Fibroblast of skin of abdomen (primary cell): ENCODE measurements around the gene NUDT22.

Experiments
- DNase-seq: peaks from one replicate; pipeline ENCODE4 v3.0.0-alpha.2; 2013

NUDT22 gene

DNA sequence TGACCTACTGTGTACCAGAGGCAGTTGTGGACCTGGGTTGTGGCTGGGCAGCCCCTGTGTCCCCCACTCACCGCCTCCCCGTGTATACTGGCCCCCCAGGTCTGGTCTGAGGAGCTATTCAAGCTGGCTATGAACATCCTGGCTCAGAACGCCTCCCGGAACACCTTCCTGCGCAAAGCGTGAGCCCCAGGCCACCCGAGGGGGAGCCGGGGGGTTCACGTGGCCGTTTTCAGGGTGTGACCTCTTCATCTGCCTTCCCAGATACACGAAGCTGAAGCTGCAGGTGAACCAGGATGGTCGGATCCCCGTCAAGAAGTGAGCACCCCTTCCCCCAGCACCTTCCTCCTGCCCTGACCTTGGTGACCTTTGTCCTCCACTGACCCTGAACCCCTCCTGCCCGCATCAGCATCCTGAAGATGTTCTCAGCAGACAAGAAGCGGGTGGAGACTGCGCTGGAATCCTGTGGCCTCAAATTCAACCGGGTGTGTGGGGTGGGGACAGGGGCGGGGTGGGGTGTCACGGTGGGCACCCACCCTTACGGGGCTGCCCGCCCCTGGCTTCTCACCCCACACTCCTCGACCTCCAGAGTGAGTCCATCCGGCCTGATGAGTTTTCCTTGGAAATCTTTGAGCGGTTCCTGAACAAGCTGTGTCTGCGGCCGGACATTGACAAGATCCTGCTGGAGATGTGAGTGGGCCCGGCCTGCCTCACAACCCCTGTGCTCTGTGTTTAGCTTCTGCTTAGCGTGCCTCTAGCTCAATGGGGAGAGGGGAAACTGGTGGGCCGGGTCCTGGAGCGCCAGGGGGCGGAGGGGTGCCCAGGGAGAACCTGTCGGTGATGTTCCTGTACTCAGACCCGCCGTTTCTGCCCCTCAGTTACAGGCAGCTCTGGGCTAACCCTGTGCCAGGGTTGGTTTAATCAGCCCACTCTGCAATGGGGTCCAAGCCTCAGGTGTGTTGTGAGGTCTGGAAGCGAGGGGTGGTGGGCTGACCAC, 29.4 kb downstream of the NUDT22 start:
- no peak for DNase-seq

DNA sequence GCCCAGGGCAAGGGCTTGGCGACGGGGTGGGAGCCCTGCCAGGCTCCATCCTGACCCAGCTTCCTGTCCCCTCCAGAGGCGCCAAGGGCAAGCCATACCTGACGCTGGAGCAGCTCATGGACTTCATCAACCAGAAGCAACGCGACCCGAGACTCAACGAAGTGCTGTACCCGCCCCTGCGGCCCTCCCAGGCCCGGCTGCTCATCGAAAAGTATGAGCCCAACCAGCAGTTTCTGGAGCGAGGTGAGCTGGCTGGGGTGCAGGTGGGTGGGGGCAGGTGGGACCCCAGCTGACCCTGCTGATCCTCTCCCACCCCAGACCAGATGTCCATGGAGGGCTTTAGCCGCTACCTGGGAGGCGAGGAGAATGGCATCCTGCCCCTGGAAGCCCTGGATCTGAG, 30.2 kb downstream of the NUDT22 start:
- no peak for DNase-seq

DNA sequence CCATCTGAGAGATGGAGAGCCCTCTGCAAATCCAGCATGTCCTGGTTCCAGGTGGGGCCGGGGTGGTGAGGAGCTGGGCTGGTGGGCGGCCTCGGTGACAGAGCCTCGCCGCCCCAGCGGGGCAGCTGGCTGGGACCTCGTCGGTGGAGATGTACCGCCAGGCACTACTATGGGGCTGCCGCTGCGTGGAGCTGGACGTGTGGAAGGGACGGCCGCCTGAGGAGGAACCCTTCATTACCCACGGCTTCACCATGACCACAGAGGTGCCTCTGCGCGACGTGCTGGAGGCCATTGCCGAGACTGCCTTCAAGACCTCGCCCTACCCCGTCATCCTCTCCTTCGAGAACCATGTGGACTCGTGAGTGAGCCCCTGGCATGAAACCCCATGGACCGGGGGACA, 32.3 kb downstream of the NUDT22 start:
- no peak for DNase-seq

DNA sequence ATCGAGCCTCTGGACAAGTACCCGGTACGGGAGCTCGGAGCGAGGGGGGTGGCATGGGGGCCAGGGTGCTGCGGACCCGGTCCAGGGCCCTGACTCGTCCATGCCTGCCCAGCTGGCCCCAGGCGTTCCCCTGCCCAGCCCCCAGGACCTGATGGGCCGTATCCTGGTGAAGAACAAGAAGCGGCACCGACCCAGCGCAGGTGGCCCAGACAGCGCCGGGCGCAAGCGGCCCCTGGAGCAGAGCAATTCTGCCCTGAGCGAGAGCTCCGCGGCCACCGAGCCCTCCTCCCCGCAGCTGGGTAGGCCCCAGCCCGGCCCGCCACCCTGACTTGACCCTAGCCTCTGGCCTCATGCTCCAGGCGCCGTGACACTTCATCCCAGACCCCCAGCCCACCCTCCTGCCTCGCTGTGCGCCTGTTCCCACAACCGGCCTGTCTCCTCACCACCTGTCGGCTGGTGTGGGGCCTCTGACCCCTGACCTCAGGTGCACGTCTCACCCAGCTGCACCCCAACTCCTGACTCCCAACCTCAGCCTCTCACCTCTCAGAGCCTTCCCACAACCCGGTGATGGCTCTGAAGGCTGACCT, 33.0 kb downstream of the NUDT22 start:
- DNase-seq: no peak

DNA sequence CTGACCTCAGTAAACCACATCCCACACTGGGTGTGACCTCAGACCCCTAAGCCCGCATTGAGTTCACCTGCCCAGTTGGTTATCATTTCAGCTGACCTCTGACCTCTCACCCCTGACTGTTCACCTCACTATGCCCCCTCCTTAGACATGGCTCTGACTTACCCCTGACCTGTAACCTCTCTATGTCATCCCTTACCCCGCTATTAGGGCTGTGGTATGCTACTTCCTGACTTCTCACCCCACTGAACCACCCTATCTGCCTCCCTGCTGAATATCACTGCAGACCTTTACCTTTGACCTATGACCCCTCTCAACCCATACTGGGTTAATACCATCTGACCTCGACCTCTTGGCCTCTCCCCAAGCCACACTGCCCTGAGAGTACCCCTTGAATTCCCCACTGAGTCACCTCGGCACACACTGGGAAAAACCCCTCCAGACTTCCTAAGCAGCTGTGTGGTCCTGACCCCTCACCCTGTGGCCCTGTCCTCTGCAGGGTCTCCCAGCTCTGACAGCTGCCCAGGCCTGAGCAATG, 33.5 kb downstream of the NUDT22 start:
- DNase-seq: no peak

DNA sequence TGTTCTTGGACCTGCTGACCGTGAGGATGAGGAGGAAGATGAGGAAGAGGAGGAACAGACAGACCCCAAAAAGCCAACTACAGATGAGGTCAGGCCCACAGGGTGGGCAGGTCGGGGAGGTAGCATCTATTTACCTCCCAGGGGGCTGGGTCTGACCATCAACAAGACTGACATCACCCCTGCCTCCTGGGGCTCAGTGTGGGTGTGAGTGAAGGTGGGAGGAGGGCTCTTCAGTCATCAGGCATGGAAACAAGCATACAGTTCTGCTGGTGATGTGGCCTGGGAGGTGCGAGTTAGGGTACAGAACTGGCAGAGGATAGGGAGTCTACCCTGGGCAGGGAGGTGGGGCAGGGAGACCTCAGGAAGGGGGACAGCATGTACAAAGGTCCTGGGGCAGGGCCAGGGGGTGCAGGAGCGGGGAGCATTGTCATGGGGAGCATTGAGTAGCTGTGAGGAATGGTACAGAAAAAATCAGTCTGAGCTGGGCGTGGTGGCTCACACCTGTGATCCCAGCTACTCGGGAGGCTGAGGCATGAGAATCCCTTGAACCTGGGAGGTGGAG, 34.2 kb downstream of the NUDT22 start:
- DNase-seq: no peak

DNA sequence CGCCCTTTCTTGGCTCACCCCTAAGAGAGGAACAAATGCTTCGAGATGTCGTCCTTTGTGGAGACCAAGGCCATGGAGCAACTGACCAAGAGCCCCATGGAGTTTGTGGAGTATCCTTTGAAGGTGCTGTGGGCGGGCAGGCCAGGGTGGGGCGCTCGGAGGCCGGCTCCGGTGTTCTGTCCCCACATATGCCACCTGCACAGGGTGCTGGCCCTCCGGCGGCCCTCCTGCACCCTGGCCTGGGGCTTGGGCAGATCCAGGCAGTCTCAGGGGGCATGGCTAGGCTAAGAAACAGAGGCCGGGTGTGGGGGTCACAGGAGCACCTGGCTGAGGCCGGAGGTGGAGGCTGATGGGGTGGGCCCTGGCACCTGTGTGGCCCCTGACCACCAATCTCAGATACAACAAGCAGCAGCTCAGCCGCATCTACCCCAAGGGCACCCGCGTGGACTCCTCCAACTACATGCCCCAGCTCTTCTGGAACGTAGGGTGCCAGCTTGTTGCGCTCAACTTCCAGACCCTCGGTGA, 35.5 kb downstream of the NUDT22 start:
- DNase-seq: no peak

DNA sequence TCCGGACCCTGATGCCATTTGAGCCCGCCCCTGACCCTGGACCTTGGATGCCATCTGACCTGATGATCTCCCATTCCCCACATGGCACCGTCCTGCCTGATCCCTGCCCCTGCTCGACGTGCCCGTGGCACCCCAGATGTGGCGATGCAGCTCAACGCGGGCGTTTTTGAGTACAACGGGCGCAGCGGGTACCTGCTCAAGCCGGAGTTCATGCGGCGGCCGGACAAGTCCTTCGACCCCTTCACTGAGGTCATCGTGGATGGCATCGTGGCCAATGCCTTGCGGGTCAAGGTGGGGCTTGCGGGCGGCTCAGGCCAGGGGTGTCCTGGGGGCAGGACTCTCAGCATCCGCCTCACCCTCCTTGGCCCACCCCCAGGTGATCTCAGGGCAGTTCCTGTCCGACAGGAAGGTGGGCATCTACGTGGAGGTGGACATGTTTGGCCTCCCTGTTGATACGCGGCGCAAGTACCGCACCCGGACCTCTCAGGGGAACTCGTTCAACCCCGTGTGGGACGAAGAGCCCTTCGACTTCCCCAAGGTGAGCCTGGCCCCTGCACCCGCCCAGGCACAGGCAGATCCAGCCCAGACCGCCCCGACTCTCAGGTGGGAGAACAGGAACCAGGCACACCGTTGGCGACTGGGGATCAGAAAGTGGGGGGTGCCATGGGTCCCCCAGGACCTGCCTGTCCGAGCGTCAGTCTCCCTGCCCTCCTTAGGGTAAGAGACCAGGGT, 36.4 kb downstream of the NUDT22 start:
- no peak for DNase-seq

DNA sequence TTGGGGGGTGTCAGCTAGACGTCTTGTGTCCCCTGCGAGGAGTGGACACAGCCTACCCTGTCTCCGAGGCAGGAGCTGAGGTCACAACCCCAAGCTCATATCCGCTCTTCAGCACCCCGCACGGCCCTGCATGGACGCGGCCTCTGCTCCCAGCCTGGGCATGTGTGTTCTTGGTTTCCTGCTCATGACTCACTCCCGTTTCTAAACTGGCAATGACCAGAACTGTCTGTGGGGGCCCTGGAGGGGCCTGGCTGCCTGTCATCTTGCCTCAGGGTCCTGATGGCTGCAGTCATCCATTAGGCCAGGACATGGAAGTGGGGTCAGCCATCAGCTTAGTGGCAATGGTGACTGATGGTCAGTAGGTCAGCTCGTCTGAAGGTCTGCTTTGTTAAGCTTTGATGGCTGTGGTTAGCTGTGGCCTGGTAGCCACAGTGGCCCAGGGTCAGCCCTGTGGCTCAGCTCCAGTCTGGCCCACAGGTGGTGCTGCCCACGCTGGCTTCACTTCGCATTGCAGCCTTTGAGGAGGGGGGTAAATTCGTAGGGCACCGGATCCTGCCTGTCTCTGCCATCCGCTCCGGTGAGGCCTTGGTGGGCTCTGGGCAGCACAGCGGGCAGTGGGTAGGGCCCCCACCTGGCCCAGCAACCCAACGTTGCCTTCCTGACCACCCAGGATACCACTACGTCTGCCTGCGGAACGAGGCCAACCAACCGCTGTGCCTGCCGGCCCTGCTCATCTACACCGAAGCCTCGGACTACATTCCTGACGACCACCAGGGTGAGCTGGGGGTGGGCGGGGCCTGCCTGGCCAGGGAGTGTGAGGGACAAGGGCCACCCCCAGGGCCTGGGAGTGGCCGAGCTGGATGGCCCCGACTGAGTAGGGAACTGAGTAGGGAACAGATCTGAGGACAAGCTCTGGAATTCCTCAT, 37.2 kb downstream of the NUDT22 start:
- DNase-seq: peak; percentile 20

DNA sequence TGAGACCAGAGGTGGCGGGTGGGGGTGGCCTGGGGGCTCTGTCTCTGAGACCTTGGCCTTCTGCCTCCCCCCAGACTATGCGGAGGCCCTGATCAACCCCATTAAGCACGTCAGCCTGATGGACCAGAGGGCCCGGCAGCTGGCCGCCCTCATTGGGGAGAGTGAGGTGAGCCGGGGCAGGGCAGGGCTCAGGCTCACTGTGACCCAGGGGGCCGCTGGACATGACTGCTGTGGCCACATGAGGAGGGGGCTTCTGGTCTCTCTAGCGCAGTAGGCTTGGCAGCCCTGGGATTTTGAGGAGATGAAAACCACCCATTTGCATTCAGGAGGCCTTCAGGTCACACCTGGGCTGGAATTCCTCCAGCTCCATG, 37.9 kb downstream of the NUDT22 start:
- no peak for DNase-seq

DNA sequence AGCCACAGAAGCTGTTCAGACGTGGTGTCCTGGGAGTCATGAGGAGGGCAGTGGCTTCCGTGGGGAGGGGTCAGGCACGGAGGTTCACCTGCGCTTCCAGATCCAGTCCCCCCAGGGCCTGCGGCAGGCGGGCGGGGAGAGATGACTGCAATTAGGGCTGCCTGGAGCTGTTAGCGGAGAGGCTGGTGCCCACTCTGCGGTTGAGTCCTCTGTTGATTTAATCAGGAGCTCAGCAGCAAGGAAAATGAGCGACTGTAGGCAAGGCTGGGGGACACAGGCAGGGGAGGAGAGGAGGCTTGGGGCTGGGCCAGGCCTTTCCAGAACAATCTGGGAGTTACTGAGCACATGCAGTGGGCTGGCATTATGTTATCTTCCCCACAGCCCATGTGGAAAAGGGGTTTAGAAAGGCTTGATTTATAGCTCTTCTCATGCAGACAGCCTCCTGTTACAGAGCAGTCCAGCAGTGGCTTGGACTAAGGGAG, 38.3 kb downstream of the NUDT22 start:
- DNase-seq: no peak

DNA sequence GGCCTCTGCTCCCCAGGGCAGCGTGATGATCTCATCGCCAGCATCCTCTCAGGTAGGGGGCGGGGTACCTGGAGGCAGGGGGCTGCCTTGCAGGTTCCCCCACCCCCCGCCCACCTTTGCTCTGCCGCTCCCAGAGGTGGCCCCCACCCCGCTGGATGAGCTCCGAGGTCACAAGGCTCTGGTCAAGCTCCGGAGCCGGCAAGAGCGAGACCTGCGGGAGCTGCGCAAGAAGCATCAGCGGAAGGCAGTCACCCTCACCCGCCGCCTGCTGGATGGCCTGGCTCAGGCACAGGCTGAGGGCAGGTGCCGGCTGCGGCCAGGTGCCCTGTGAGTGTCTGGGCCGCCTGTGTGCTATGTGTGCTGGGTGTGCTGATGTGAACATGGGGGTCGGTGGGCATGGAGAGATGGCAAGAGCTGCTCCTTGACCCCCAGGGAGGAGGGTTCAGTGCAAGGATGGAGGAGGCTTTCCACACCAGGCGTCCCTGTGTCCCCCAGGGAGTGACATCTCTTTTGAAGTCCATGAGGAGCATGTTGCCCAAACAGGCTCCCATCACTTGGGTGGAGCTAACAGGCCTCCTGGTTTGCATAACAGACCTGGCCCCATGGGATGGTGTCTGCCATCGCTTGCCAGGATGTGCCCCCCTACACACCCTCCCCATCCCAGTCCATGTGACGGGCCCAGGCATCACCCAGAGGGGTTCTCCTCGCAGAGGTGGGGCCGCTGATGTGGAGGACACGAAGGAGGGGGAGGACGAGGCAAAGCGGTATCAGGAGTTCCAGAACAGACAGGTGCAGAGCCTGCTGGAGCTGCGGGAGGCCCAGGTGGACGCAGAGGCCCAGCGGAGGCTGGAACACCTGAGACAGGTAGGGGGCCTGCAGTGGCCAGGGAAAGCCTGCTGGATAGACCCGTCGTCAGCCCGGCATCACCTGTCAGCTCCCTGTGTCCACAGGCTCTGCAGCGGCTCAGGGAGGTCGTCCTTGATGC, 39.4 kb downstream of the NUDT22 start:
- DNase-seq: no peak

DNA sequence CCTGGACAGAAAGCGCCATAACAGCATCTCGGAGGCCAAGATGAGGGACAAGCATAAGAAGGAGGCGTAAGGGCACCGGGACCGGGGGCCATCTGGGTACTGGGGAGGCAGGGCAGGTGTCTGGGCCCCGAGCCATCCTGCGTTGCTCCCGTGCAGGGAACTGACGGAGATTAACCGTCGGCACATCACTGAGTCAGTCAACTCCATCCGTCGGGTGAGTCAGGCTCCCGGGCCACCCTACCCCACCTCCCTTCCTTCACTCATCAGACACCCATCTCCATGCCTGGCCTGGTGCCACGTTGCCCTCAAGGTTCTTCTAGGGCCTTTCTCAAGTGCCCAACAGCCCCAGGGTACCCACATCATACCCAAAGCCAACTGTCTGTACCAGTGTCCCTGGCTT, 40.3 kb downstream of the NUDT22 start:
- DNase-seq: no peak

DNA sequence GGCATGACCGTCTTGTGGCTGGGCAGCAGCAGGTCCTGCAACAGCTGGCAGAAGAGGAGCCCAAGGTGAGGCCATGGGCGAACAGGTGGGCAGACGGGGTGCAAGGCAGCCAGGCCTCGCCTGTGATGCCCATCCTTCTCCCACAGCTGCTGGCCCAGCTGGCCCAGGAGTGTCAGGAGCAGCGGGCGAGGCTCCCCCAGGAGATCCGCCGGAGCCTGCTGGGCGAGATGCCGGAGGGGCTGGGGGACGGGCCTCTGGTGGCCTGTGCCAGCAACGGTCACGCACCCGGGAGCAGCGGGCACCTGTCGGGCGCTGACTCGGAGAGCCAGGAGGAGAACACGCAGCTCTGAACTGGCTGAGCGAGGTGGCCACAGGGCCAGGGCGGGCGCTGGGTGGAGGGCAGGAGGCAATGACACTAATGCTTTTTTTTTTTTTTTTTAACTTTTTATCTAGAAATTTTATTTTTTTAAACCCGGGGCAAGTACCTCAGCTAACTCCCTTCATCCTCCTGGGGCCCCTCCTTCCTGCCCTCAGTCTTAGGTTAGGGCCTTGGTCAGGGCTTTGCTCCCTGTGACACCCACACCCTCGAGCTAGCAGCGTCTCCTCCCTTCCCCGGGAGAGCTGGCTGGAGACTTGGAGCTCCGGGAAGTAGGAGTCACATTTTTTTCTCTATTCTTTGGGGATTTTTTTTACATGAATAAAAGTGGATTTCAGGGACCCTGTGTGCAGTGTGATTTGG, 41.3 kb downstream of the NUDT22 start:
- no peak for DNase-seq

DNA sequence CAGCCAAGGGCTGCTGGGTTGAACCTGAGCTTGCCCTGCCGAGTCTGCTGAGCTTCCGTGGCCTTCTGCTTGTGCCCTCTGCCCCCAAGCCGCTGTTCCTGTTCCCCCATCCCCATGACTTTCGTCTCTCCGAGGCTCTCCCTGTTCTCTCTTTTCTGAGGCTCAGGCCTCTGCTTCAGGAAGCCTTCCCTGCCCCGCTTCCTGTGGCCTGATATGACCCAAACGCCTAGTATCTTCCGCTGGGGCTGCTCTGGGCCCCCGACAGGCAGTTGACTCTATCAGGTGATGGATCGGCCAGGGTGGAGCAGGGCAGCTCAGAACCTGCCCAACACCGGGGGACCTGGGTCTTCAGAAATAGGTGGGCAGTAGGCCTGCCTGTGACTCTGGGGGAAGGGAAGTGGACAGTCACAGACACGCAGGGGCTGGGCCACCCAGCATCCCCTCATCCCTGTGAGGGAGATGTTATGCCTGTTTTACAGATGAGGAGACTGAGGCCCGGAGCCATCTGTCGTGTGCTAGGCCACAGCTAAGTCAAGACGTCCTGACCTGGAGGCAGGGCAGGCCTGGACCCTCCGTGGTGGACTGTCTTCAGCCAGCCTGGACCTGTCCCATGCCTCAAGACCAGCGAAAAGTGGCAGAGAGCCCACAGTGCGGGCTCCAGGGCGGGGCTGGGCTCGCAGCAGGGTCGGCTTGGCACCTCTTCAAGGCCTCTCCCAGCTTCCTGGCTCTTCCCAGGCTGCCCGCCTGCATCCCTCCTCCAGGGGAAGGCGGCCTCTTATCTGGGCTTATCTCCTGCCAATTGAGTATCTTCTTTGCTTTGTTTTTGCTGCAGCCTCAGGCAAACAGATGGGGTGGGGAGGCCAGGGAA, 42.2 kb downstream of the NUDT22 start:
- DNase-seq: peak; percentile 24

DNA sequence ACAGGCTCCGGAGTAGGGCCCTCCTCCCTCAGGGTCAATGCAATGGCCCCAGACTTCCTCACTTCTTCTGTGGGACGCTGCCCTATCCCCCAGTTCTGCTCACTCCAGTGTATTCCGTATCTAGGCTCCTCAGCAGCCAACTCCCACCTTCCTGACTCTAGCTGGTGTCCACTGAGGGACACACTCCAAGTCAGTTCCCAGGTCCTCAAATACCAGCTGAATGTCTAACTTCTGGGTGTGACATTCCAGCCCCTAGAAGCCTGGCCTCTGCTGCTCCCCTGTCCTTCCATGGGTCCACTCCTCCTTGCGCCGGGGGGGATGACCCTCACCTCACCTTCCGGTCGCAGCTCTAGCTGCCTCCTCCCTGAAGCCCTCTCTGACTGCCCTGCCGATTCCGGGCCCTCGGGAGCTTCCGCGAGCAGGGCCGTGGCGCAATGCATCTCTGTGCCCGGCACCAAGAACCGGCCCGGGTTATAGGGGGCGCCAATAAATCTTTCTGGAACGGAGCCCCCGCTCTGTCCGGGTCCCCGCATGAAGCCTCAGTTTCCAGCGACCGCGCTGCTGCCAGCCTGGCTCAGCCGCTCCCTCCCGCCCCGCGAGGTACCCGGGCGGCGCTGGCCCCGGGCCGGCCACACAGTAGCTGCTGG, 42.9 kb downstream of the NUDT22 start:
- DNase-seq: peak; percentile 16

DNA sequence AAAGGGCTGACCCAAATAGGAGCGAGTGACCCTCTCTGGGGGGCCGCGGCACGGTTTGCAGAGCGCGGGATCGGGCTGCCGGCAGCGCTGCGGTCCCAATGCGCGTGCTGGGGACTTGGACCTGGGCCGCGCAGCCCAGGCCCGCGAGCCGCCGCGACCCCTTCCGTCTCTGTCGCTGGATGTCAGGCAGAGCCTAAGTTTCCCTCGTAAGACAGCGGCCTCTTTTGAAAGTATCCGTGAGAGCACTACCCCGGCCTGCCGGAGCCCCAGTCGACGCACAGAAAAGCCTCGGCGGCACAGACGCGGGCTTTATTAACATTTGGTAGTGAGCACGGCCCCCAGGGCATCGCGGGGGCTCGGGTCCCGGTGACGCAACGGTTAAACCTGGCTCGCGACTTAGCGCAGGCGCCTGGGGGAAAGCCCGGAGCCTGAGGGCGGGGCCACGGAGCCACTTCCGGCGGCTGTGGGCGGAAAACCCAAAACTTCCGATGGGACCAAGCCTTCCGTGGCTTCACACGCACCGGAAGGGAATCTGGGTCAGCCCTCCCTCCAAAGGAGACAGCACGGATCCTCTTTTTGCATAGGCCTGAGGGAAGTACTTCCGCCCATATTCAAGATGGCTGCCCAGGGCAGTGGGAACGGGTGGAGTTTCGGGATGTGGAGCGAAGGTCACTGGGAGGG, 43.6 kb downstream of the NUDT22 start:
- DNase-seq: peak; percentile 100
